Prostate gland (tissue), 2 donors: ENCODE results near the gene DNAAF5.

Source experiments
- POLR2AphosphoS5 ChIP-seq: sonication (generic); formaldehyde crosslinking; IDR thresholded peaks from one replicate; pipeline ENCODE4 v1.6.1; 2017; ENCODE audit warnings: antibody characterized with exemption
- TF ChIP-seq, protein P1 (sequence below), 4 experiments: fragments of 200-600 bp in 2 of 4; fragments of 450-650 bp in 2 of 4; sonication (generic) in 2 of 4; IDR thresholded peaks; 1 replicate in 3 of 4; 2 replicates in 1 of 4; pipeline ENCODE4 v1.5.1; 2016 to 2019; ENCODE audit warnings: antibody characterized with exemption in 4 of 4, mild to moderate bottlenecking in 2 of 4, moderate library complexity in 2 of 4

DNA sequence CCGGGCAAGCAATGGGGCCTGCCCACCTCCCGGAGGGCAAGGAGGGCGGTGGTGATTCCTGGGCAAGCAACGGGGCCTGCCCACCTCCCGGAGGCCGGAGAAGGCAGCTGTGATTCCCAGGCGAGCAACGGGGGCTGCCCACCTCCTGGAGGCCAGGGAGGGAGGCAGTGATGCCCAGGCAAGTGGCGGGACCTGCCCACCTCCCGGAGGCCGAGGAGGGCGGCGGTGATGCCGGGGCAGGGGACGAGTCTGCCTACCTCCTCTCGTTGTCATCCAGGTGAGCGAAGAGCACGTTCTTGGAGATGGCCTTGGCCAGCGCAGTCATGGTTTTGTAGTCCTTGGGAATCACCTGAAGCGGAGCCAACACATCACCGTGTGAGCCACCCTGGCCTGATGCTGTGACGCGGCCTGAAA lies 49.5 kb upstream of the DNAAF5 start:
- TF ChIP-seq, protein P1, sequence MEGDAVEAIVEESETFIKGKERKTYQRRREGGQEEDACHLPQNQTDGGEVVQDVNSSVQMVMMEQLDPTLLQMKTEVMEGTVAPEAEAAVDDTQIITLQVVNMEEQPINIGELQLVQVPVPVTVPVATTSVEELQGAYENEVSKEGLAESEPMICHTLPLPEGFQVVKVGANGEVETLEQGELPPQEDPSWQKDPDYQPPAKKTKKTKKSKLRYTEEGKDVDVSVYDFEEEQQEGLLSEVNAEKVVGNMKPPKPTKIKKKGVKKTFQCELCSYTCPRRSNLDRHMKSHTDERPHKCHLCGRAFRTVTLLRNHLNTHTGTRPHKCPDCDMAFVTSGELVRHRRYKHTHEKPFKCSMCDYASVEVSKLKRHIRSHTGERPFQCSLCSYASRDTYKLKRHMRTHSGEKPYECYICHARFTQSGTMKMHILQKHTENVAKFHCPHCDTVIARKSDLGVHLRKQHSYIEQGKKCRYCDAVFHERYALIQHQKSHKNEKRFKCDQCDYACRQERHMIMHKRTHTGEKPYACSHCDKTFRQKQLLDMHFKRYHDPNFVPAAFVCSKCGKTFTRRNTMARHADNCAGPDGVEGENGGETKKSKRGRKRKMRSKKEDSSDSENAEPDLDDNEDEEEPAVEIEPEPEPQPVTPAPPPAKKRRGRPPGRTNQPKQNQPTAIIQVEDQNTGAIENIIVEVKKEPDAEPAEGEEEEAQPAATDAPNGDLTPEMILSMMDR (IDR thresholded peaks at IDR 0.05): no peak
- TF ChIP-seq POLR2AphosphoS5: no peak
